GM23338 (cell line): Measurements from ENCODE around the gene GRHL3.

Experiments used
- EZH2 ChIP-seq: fragments of 200-600 bp; sonication (generic); IDR thresholded peaks from one replicate; pipeline ENCODE4 v1.8.0; 2017; ENCODE audit warnings: antibody characterized with exemption, mild to moderate bottlenecking, low read depth; ENCODE audit not compliant: unreplicated experiment
- TF ChIP-seq, protein P1 (sequence below), 2 experiments: fragments of 200-600 bp in 1 of 2; sonication (generic) in 1 of 2; conservative IDR thresholded peaks; 2 replicates each; pipeline versions ENCODE4 v1.5.1 to v1.6.1; 2016 to 2017; ENCODE audit warnings: antibody characterized with exemption in 2 of 2, low read depth in 2 of 2, mild to moderate bottlenecking in 2 of 2, moderate library complexity in 1 of 2

- TF ChIP-seq, protein P1, sequence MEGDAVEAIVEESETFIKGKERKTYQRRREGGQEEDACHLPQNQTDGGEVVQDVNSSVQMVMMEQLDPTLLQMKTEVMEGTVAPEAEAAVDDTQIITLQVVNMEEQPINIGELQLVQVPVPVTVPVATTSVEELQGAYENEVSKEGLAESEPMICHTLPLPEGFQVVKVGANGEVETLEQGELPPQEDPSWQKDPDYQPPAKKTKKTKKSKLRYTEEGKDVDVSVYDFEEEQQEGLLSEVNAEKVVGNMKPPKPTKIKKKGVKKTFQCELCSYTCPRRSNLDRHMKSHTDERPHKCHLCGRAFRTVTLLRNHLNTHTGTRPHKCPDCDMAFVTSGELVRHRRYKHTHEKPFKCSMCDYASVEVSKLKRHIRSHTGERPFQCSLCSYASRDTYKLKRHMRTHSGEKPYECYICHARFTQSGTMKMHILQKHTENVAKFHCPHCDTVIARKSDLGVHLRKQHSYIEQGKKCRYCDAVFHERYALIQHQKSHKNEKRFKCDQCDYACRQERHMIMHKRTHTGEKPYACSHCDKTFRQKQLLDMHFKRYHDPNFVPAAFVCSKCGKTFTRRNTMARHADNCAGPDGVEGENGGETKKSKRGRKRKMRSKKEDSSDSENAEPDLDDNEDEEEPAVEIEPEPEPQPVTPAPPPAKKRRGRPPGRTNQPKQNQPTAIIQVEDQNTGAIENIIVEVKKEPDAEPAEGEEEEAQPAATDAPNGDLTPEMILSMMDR (conservative IDR thresholded peaks at IDR 0.05; ENCODE audit: low read depth in 2 of 2), result peak; percentile 93 to 94
- no peak for TF ChIP-seq EZH2
These were observed 72.0 kb downstream of the GRHL3 start for GRCh38 chr1:24390924-24391782.
